ENCODE data around the gene KRTAP10-4.
"Not testable (repeated sequence)": the region's sequence is repeated elsewhere in the genome, so short reads cannot be mapped to it uniquely, and the experiment has no call there.

The KRTAP10-4 gene

DNA sequence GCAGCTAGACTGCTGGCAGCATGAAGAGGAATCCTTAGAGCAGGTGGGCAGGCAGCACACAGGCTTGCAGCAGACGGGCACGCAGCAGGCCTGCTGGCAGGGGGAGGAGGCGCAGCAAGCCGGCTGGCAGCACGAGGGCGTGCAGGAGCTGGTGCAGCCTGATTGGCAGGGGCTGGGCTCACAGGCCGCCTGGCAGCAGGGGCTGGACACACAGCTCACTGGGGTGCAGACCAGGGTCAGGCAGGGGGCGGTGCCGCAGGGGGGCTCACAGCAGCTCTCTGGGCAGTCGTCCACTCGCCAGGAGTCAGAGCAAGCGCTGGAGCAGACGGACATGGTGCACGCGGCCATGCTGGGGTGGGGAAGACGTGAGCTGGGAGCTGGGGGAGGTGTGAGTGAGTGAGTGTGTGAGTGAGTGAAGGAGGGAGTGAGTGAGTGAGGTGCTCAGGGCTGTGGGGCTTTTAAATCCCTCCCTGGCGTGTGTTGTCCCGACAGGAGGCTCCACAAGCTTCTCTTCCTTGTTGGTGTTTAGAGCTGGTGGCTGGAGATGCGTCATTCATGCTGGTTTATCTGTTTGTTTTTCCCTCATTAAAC is 6.8 kb downstream of the KRTAP10-4 start, which contains the start of gene KRTAP10-5:
TSS of gene KRTAP10-5 (minus strand) at position 374 of the 591 bp plus-strand sequence. CDS start at position 348, 26 bp downstream.
- not testable (repeated sequence) for DNase-seq (ENCODE audit: low spot score)

DNA sequence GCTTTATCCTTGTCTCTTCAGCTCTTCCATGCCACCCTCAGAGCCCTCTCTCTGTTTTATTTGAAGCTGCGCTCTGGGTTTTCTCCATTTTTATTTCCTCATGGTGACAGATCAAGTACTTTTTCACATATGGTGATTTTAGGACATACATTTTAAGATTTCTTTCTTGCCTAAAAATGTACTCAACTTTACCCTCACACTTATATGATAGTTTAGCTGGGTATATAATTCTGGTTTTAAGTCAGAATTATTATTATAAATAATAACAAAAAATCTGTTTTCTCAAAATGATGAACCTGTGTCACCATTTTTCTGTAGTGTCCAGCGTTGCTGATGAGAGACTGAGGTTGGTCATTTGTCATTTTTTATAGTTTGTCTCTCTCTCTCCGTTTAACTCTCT is 7.6 kb downstream of the KRTAP10-4 start:
- no peak for DNase-seq (ENCODE audit: low spot score)

DNA sequence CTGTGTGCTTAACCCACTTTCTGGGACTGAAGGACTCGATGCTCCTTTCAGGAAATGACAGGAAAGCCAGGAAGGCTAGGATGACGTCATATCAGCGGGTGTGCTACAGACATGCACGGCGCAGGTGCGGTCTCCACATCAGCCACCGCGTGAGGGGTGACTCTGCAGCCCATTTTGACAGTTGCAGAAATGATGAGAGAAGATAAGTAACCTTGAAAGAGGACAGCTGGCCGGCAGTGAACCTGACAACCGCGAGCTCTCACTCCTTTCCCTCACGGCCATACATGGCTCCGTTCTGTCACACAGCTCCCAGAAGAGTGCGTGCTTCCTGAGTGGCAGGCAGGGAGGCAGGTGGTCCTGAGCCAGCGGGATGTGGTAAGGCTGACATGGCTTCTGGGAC is 8.5 kb downstream of the KRTAP10-4 start:
- no peak for DNase-seq (ENCODE audit: low spot score)

DNA sequence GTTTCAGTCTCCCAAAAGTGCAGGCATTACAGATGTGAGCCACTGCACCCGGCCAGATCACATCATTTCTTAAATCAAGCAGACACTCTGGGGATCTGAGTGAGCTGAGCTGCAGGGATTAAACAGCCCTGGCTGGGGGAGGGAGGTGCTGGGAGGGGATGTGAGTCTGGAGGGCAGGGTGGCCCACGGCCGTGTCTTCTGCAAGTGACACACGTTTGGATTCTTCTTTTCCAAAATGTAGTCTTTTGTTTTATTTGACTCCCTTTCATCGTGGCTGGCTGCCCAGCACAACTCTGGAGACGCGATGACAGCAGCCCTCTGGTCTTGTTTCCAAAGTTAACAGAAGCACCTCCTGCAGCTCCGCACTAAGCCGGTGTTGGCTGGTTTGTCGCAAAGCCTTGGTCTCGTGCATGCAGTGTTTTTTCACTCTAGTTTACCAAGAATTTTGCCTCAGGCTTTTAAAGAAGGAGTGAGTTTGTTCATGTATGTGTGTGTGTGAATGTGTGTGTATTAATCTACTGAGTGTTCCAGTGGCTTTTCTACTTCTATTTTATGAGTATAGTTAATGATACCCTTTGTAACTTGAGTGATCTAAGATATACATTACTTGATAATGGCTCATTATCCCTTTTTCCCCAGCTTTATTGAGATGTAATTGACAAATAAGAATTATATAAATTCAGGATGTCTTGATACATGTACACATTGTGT is 9.7 kb downstream of the KRTAP10-4 start:
- no peak for DNase-seq (ENCODE audit: low spot score)

DNA sequence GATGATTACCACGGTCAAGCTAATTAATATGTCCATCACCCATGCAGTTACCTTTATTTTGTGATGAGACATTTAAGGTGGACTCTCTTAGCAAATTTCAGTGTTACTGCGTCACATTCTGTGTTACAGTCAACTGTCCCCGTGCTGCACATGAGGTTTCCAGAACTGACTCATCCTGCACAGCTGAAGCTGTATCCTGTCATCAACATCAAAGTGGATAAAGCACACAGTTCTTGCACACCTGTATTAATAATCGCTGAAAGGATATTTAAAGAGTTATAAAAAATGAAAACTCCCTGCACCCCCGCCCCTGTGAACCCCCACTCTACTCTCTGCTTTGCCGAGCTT is 10.2 kb downstream of the KRTAP10-4 start:
- no peak for DNase-seq (ENCODE audit: low spot score)

DNA sequence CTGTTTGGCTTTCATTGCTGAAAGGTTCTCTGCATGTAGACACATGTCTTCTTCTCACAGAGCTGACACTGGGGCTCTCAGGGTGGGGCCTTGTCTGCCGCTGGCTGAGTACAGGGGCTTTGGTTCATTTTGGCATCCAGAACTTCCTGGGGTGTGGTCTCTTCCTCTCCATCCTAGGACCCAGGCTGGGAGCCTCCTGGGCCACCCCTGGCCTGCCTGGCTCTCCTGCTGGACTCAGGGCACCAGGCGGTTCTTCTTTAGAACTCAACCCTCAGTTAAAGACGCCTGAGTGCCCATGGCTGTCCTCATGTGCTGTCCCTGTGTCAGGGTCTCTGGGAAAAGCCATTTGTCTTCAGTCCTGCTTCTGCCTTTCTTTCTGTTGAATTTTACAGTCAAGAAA is 12.4 kb downstream of the KRTAP10-4 start:
- DNase-seq (ENCODE audit: low spot score) = no peak

DNA sequence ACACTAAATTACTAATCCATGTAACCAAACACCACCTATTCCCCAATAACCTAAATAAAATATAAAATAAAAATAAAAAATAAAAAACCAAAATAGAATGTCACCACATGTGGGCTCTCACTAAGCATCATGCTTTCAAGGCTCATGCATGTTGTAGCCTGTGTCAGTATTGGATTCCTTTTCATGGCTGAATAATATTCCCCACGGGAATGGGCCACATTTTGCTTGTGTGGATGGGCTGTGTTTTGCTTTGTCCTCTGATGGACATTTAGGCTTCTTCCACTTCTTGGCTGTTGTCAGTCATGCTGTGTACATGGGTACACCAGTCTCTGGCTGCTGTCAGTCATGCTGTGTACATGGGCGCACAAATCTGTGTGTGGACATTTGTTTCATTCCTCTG is 15.6 kb downstream of the KRTAP10-4 start:
- DNase-seq (ENCODE audit: low spot score) = no peak

DNA sequence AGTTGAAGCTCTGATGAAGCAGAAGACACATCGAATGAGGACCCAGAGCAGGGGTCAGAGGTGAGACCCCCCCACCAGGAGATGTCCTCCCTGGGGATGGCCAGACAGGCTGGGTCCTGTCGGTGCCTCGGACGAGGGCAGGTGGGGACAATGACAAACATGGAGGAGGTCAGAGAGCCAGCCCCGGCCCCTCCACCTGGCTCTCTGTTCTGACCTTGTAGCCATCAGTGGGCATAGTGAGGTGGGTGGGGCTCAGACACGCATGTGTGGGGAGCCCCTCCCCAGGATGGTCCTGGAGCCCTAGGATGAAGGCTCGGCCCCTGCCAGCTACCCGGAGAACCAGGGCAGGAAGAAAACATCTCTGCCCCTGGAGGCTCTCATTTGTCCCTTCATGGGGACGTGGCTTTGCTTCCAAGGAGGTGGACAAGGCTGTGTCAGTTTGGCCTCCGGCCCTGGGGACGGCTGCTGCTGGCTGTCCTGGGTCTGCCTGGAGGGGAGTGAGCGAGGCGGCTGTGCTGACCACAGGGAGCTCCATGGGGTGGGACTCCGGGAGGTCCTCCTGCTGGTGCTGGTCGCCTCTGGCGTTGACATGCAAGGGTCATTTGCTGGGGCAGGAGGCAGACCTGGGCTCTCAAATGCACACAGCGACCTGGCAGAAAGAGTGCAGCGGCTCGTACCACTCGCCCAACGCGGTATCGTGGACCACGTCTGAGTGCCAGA is 16.2 kb downstream of the KRTAP10-4 start:
- no peak for DNase-seq (ENCODE audit: low spot score)

DNA sequence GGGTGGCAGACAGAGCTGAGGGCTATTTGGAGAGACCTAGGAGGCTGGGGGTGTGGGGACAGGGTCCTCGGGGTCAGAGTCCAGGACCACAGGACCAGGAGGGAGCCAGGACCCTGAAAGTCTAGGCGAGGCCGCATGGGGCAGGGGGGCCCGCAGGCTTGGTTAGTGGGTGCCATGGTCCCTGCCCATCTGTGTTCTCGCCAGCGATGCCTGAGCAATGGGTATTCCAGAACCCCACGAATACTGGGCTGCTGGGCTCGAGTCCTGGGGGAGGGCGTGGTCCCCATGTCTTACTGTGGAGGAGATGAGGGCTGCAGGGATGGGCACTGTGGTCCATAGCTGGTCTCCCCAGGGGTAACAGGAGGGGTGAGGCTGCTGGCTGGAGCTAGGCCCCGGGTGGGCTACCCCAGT is 16.8 kb downstream of the KRTAP10-4 start:
- DNase-seq (ENCODE audit: low spot score) = no peak

DNA sequence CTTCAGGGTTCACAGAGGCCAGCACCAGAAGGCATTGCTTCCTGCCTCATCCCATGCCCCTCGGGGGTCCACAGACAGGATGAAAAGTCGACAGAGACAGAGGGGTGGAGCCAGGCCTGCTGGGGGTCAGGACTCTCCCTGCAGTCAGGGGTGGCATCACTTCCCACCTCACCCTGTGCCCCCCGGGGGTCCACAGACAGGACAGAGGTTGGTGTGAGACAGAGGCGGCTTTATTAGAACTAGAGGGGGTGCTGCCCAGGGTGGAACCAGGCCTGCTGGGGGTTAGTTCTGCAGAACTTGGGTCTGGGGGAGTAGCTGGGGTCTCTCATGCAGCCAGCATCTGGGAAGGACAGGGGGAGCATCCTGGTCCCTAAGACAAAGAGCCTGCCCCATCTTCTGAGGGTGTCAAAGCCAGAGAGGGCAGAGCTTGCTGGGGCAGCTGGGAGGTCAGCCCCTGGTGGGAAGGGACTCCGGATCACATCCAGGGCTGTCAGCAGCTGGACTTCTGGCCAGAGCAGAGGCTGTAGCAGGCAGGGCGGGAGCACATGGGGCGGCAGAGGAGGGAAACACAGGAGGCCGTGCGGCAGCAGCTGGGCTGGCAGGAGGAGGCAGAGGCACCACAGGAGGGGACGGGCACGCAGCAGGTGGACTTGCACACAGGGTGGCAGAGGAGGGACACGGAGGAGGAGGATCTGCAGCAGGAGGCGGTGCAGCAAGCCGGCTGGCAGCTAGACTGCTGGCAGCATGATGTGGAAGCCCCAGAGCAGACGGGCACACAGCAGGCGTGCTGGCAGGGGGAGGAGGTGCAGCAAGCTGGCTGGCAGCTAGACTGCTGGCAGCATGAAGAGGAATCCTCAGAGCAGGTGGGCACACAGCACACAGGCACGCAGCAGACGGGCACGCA is 17.6 kb downstream of the KRTAP10-4 start:
- DNase-seq (ENCODE audit: low spot score) = peak; percentile 14

DNA sequence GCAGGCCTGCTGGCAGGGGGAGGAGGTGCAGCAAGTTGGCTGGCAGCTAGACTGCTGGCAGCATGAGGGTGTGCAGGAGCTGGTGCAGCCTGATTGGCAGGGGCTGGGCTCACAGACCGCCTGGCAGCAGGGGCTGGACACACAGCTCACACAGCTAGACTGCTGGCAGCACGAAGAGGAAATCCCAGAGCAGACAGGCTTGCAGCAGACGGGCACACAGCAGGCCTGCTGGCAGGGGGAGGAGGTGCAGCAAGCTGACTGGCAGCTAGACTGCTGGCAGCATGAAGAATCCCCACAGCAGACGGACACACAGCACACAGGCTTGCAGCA is 18.2 kb downstream of the KRTAP10-4 start:
- DNase-seq (ENCODE audit: low spot score) = peak; percentile 9

DNA sequence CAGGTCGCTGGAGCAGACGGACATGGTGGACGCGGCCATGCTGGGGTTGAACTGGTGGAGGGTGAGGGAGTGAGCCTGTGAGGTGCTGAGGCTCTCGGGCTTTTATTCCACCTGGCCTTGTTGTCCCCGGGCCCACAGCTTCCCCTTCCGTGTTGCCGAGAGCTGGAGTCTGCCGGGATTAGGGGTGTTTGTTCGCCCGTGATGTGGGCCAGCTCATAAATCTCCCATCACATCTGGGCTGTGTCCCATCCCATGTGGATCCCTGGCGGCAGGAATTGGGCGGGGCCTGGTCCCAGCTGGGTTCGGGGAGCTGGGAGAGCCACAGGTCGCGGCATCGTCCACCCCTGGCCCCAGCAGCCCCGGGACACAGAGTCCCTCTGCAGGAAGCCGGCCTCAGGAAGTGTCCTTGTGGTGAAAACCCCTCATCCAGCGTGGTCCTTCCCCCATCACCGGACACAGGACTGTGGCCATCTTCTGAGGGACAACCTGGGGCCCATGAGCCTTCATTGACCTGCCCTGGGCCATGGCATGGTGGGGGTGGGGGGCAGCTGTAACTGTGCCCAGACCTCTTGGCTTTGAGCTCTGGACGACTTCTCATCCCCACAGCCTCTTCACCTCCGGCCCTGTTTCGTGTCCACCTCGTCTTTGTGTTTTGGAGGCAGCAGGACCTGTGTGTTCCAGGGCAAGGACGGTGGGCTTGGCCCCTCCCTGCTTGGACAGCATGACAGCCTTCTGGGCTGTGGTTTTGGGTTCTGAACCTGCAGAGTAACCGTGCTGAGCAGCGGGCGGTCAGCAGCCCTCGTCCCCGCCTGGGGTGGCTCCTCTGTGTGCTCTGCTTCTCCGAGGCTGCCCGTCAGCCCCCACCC is 19.1 kb downstream of the KRTAP10-4 start, which contains the start of gene KRTAP10-6:
TSS of gene KRTAP10-6 (minus strand) at position 60 of the 866 bp plus-strand sequence. CDS start at position 39, 21 bp downstream.
- no peak for DNase-seq (ENCODE audit: low spot score)

DNA sequence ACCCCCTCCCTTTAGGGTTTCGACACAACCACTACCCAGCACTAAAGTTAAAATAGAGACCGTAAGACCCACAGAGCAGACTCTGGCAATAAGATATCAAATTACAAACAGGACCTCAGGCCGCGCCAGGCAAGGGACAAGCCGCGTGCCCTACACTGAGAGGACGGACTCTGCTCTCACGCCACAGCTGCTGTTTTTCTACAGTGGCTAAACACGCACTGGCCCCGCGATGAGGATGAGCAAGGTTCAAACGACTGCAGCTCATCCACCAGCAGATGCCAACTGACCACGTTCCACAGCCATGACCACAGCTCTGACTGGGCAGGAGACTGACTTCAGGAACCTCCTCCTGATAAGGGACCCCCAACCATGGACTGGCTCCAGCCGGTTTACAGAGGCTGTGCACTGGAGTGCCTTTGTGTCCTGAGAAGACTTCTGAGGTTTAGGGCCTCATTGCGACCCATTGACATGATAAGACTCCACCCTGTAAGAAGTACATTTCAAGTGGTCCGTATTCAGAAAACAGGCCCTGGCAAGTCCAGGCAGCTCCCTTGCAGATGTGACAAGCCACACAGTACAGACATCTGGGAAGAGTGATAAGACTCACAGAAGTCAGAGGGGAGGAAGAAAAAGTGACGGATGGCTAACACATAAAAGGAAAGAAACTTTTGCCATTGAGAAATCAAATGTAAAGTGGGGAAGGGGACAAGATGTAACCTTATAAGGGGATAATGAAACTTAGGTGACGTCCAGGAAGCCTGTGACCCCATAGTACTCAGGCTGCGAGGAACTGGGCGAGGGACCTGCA is 20.3 kb downstream of the KRTAP10-4 start:
- no peak for DNase-seq (ENCODE audit: low spot score)

DNA sequence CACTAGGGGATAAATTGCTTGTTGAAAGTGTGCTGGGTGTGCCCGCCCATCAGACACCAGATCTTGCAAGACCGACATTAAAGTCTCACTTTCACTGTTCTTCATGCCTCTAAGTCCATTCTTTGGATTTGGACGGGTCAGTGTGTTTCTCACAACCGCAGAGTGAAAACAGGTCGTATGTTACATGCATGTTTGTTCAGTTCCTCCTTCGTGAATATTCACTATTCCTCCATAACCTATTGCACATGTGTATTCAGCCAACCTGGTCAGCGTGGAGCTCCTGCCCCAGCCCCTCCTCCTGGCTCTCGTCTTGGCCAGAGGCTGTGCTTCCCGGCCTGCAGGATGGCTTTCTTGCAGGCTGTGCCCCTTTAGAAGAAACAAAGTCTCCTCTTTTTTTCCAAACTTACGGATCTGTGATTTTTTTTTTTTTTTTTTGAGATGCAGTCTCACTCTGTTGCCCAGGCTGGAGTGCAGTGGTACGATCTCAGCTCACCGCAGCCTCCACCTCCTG is 20.9 kb downstream of the KRTAP10-4 start:
- DNase-seq (ENCODE audit: low spot score) = no peak

DNA sequence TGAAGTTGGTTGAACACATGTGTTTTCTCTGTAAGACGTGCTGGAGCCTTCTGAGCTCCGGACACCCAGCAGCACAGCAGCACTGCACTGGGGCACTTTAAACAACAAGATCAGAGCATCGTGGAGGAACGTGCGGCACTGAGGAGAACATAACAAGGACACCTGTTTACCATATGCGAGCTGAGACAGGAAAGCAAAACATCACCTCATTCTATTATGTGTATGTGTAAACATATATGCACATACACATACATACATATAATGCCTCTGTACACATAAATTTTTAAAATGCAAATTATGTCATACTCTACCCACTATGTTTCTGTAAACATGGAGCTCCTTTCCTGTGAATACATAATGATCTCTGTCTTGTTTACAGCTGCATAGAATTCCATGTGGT is 22.0 kb downstream of the KRTAP10-4 start:
- no peak for DNase-seq (ENCODE audit: low spot score)

DNA sequence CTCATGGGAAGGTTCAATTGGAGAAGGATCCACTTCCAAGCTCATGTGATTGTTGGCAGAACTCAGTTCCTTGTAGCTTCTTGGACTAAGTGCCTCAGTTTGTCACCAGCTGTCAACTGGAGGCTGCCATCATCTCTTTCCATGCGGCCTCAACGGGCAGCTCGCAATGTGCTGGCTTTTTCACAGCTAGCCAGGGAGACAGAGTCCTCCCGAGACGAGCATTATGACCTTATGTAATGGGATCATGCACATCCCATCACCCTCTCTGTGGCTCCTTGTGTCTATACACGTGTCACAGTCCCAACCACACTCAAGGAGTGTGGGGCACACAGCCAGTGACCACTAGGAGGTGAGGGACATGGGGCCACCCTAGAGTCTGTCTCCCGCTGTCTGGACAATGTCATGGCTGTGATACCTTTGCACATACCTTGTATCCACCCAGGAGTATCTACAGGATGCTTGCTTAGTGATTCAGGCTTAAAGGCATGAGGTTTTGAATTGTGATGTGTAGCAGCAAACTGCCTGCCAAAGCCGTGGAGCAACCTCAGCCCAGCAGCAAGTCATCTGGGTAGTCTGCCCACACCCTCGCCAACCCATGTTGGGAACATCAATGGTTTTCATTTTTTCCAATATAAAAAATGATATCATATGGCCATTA is 22.7 kb downstream of the KRTAP10-4 start:
- no peak for DNase-seq (ENCODE audit: low spot score)

DNA sequence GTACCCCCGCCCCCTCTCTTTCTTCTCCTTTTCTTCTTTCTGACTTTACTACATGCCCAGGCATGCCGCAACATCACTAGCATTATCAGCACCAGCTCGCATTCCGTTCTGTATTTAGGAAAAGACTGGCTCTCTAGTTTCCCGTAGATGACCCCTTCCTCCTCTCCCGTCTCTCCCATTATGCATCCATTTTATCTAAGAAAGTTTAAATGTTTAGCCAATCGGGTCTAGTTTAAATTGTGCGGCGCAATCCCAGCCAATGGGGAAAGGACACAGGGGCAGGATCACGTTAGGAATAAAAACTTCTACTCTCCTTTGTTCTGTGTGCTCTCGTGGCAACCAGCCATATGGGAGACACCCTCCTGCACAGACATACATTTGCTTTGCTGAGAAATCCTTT is 24.5 kb downstream of the KRTAP10-4 start:
- DNase-seq (ENCODE audit: low spot score) = no peak

DNA sequence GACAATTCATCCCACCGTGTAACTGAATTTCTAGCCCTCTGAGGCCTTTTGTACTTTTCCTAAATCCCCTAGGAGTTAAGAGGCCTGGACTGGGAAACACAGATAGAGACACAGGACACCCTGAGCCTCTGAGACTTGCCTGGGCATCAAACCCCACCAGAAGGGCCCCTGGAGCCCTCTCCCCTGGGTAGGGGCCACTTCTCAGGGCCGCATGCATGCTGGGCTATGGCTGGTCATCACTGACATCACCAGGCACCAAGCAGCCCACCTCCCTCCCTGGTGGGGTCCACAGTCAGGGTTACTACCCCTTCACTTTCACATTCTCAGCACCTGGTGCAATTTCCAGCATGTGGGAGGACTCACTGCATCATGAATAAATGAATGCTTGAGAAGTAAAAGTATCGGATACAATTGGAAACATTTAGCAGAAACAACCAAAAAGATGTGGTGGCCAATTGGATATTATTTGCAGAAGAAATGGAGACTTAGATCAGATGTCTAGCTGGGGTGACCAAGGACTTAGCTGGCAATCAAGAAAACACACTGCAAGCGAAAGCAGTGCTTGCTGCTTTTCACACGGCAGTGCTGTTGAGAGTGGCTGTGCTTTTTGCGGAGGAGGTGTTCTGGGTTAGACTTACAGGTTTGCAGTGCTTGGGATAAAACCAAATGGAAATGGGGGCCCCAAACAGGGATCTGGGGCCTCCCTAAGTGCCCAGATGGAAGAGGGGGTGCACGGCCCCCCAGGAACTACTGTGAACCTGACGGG is 25.9 kb downstream of the KRTAP10-4 start:
- DNase-seq (ENCODE audit: low spot score) = no peak
